CD4-positive, alpha-beta T cell treated with Interleukin-1 beta for 1 hour (primary cell): ENCODE data around the gene CCT3.
A peak's percentile ranks its signal among the peaks of the same experiment; 100 is the strongest.
"Not testable (repeated sequence)": the region's sequence is repeated elsewhere in the genome, so short reads cannot be mapped to it uniquely, and the experiment has no call there.

ENCODE experiments used
- DNase-seq, 2 donors: peaks; one replicate each; pipeline ENCODE4 v3.0.0-alpha.2; 2020 to 2022

CCT3 gene

DNA sequence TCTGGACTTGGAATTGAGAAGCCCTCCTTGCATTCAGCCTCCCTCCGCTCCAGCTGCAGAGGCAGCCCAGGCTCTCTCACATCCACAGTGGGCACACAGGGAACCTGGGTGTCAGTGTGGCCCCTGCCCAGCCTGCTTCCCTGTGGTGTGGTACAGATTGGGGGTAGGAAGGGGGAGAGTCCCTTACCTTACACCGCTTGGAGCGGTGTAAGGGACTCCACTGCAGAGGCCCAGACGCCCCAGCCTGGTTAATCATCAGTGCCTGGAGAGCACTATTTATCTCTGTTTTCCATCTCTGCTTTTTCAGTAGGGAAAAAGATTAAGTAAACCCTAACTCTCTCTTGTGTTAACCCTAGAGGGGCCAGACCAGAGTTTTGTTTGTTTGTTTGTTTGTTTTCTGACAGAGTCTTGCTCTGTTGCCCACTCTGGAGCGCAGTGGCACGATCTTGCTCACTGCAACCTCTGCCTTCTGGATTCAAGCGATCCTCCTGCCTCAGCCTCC lies 30.1 kb upstream of the CCT3 start:
- DNase-seq = no peak

DNA sequence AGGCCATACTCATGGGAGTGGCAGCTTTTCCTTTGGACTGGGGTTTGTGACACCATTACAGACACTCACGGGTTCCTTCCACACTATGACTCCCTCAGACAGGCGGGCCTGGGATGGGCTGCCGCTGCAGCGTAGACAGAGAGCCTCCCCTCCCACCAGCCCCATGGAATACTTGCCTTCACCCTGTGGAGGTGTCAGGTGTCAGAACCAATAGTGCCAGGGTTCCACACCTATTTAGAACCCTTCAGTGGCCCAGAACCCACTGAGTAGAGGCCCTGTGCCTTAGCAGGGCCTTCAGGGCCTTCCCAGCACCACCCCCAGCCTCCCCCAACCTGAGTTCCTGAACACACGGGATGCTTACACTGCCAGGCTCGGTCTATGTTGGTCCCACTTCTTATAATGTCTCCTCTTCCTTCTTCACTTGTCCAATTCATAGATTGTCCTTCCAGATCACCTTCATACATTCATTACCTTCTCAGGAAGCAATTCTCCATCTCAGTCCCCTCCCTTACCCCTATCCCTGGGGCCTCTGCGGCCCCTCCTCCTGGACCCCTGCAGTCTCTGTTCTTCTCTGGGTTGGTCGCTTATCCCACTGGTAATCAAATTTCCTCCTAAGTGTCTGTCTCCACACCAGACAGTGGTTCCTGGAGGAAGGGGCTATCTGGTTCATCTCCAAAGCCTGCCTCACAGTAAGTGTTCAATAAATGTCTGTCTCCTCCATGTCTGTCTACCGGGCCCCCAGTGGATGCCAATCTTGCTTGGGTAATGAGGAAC lies 29.5 kb upstream of the CCT3 start:
- no peak for DNase-seq

DNA sequence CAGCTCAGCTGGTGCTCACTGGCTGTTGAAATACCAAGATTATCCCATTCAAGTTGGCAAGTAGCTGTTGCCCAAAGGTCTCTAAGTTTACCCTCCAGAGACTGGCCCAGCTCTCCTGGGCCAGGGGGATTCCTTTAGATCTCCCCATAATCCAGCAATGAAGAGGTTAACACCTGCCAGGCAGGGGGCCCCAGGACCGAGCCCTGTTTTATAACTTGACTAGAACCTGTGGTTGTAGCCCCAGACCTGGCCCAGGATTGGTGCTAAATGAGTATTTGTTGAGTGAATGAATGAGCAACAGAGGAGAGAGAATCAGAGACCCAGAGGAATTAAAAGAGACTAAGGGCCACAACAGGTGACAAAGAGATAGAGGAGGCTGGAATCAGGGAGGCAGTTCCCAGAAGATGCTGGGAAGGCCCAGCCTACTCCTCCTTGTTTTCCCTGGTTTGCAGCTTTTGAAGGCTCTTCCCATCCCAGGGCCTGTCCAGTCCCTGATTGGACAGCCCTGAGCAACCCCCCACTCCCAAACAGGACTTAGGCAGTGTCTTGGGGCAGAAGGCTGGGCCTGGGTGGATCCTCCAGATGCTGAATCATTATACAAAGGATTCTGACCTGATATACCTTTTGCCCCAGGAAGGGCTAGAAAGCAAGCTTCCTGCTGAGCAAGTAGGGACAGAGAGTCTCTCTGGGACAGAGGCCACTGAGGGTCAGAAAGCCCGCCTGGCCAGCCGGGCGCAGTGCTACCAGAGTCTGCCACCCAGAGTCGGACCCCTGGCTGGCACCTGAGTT lies 28.5 kb upstream of the CCT3 start:
- no peak for DNase-seq

DNA sequence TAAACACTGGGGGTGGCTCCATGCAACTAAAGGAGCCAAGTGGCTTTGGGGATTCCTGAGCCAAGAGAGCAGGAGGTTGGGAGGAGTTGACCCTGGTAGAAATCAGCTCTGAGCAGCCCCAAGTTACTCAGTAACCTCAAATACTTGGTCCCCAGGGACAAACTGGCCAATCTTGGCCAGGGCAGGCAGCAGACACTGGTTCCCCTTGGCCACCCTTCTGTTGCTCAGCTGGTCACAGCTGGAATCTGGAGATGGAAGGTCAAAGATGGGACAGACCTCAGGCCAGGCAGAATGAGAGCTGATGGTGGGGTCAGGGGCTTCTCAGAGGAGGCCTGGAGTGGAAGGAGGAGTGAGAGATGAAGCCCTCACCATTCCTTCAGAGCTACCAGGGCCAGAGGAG lies 27.7 kb upstream of the CCT3 start:
- DNase-seq = no peak

DNA sequence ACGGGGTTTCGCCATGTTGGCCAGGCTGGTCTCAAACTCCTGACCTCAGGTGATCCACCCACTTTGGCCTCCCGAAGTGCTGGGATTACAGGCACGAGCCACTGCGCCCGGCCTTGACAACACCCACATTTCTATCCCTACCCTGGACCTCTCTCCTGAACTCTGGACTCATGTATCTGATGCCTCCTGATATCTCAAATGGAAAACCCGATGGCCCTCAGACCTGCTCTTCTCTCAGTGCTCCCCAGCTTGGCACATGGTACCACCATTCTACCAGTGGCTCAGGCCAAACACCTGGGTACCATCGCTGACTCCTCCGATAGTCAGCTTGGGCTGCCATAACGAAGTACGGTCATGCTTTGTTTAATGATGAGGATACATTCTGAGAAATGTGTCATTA lies 22.4 kb upstream of the CCT3 start:
- DNase-seq = no peak

DNA sequence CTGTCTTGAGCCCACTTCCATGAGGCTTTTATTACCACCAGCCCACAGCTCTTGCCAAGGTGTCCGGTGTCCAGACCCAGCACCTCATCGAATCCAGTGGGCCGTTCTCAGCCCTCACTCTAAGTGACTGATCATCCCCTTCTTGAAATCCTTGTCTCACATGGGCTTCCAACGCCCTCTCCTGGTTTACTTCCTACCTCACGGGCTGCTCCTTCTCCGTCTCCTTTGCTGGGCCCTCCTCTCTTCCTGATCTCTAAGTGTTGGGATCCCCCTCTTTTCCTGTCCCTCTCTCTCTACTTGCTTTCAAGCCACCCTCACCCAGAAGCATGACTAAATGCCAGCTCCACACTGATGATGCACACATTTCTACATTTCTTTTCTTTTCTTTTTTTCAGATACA lies 21.9 kb upstream of the CCT3 start:
- no peak for DNase-seq

DNA sequence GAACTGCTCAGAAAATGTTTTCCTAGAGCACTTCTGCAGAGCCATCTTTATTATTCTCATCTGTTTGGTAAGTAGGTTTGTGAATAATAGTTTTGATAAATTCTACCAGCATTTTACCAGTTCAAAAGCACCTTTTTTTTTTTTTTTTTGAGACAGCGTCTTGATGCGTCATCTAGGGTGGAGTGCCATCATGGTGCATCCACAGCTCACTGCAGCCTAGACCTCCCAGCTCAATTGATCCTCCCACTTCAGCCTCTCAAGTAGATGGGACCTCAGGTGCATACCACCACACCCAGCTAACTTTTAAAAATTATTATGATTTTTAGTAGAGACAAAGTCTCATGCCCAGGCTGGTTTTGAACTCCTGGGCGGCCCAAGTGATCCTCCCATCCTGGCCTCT lies 21.2 kb upstream of the CCT3 start:
- DNase-seq = no peak

DNA sequence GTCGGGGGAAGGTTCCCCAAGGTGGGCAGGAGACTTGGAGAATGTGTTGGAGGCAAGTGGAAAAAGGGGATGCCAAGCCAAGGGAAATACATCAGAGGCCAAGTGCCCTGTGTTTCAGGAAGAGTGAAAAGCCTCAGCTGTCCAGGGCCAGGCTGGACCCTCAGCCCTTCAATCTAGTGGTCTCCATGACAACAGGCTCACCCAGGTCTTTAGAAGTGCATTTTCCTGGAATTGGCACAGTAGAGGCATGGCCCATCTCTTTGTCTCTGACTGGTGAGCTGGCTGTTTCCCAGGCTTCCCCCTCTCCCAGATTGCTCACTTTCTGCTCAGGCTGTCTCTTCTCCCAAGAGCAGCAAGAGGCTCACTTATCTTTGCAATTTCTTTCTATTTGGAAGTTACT lies 20.5 kb upstream of the CCT3 start:
- no peak for DNase-seq

DNA sequence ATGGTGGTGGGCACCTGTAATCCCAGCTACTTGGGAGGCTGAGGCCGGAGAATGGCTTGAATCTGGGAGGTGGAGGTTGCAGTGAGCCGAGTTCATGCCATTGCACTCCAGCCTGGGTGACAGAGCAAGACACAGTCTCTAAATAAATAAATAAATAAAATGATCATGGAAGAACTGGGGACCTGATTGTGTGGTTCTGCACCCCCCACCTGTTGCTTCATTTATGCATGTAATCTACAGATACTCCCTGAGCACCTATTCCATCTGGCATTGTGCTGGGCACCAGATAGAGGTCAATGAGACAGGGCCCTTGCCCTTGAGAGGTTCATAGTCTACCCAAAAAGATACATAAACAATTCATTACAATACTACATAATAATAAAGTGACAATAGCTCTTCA lies 19.9 kb upstream of the CCT3 start:
- no peak for DNase-seq

DNA sequence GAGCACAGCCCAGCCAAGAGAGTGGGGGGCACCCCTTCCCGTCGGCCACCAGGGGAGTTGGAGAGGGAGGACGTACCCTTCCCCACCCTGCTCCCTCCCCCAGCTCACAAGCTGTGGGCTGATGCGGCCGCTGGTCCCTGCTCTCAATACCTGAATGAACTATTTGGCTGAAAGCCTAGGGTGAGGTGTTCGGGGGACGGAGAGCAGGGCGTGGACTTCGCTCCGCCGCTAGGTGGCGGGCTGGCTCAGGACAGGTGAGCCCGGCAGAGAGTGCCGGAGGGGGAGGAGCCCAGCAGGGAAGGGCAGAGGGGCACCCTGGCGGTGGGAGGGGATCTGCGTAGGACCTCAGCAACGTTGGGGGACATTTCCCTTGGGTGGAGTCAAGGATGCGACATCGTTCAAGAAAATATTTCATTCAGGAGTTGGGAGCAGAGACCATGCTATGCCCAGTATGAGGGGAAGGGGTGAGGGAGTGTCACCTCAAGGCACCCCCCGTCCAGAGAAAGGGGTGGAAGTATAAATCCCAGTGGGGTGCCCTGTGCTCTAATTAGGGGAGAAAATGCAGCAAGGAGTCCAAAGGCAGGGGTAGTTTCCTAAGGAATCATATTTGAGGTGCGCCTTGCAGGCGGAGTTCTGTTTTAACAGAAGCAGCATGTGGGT lies 18.9 kb upstream of the CCT3 start:
- peak; percentile 74 to 78 for DNase-seq

DNA sequence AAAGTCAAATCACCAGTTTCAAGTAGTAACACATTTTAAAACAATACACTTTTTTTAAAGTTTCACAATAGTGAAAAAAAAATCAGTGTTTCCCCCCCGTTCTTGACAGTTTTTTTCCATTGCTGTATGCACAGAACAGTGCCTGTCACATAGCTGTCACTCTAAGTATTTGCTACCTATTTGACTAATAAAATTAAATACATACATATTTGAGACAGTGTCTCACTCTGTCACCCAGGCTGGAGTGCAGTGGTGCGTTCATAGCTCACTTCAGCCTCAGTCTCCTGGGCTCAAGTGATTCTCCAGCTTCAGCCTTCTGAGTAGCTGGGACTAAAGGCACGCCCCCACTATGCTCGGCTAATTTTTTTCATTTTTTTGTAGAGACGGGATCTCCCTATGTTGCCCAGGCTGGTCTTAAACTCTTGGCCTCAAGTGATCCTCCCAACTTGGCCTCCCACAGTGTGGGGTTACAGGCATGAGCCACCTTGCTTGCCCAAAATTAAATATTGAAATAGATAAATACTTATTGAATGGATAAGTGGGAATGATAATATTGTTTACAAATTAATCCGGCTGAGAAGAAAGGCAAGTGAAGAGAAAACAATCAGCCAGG lies 18.3 kb upstream of the CCT3 start:
- DNase-seq = no peak

DNA sequence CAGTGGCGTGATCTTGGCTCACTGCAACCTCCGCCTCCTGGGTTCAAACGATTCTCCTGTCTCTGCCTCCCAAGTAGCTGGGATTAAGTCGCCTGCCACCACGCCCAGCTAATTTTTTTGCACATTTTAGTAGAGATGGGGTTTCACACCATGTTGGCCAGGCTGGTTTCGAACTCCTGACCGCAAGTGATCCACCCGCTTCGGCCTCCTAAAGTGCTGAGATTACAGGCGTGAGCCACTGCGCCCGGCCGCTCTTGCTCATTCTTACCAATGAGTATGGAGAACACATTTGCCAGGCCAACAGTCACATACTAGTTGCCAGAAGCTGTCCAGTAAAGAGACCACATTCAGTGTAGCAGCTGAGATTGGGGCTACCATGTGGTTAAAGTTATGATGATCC lies 14.4 kb upstream of the CCT3 start:
- not testable (repeated sequence) for DNase-seq

DNA sequence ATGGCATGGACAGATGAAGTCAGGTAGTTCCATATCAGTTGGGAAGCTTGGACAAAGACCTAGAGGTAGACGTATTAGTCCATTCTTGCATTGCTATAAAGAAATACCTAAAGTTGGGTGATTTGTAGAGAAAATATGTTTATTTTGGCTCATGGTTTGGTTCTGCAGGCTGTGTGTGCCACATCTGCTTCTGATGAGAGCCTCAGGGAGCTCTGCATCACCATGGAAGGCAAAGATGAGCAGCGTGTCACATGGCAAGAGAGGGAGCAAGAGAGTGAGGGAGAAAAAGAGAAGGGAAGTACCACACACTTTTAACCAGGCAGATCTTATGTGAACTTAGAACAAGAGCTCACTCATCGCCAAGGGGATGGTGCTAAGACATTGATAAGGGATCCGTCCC lies 9.2 kb upstream of the CCT3 start:
- DNase-seq = no peak

DNA sequence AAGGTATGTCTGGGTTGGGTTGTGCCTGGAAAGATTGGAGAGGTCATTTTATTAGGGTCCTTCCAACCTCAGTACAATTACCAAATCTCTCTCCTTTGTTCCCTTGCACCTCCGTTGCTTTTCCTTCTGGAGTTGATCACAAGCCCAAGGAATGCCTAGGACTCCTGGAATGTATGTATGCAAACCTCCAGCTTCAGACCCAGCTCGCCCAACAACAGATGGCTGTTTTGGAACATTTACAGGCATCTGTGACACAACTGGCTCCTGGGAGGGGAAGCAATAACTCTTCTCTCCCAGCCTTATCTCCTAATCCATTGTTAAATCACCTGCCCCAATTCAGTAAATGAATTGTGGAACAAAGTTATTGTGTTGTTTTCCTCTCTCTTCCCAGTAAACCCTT lies 8.5 kb upstream of the CCT3 start:
- no peak for DNase-seq

DNA sequence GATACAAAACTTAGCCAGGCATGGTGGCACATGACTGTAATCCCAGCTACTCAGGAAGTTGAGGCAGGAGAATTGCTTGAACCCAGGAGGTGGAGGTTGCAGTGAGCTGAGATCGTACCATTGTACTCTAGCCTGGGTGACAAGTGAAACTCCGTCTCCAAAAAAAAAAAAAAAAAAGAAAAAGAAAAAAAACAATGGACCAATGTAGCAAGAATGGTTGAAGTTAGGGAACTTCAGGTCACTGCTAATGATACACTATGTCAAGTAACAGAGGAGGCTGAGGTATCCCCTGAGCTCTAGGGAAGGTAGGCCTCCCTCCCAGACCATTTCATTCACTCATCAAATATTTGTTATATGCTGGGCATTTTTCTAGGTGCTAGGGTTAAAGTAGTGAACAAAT lies 7.9 kb upstream of the CCT3 start:
- DNase-seq = not testable (repeated sequence)

DNA sequence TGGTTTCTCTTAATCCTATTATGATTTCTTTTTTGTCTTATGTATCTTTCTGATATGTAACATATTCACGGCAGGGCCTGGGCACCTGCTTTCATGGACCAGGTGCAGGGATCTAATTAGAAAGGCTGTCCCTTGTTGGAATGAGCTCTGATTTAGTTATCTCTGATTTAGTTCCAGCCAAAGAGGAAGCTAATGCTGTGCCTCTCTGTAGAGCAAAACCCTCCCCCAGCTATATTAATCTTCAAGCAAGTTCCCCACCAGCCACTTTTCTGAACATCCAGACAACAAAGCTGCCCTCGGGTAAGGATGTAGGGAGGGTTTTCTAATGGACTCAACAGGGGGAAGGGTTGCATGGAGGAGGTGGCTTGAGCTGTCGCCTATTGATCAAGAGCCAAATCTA lies 6.3 kb upstream of the CCT3 start:
- no peak for DNase-seq

DNA sequence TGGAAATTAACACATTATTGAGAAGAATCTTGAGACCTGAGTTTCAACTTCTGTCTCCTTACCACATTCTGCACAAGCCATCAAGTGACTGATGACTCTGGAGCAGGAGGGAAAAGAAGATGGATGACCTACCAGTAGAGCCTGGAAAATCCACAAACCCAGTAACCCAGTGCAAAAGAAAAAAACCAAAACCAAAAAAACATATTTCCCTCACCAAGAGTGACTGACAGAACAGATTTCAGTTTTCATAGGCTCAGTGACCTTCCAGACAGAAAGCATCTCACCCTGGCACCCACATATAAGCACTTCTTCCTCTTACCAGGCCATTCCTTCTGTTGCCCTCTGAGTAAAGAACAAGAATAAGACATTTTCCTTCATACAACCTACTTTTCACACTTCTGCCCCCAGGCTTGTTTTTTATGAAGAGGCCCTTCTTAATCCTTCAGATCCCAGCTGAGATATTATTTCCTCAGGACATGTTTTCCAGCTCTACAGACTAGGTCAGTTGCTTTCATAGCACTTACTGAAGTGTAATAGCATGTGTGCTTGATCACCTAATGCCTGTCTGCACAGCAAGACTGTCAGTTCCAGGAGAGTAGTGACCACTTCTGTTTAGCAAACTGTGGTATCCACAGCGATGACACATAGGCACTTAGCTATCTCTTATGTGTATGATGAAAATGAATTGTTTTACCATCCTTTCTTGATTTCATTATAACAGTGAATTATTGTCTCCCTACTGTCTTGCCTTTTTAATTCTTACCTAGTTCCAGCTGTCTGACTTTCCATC lies 4.3 kb upstream of the CCT3 start:
- DNase-seq = no peak

DNA sequence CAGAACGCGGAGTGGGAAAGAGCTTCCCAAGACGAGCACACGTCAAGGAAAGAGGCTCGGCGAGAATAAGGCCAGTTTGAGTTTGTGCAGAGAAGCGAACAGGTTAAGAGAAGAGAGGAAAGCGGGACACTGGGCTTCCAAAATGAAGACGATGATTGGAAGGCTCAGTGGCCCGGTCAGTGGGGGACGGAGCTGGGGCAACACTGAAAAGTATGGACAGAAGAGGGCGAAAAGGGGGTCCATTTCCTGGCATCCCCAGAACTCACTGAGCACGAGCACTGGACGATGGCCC lies 258 bp downstream of the CCT3 start:
- DNase-seq = no peak

DNA sequence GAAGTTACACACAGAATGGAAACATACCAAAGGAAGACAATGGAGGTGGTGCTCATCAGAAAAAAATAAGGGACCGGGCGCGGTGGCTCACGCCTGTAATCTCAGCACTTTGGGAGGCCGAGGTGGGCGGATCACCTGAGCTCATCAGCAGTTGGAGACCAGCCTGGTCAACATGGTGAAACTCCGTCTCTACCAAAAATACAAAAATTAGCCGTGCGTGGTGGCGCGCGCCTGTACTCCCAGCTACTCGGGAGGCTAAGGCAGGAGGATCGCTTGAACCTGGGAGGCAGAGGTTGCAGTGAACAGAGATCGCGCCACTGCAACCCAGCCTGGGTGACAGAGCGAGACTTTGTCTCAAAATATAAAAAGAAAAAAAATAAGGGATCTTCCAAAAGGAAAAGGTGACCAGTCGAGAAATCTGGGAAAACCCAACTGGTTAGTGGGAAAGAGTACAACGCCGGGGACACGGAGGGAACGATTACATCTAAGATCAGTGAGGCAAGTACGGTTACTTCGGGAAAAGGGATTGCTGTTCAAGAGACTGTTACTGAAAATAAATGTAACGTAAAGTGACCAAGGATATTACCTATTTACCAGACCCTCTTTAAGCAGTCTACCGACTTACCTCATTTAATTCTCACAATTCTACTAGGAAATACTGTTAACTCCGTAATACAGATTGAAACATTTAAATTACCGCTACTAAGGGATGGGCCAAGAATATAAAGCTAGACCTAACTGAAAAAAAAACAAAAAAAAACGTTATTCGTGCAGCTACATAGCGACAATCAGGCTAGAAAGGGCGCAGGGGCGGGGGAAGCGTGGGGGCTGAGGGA lies 822 bp downstream of the CCT3 start:
- DNase-seq = no peak

DNA sequence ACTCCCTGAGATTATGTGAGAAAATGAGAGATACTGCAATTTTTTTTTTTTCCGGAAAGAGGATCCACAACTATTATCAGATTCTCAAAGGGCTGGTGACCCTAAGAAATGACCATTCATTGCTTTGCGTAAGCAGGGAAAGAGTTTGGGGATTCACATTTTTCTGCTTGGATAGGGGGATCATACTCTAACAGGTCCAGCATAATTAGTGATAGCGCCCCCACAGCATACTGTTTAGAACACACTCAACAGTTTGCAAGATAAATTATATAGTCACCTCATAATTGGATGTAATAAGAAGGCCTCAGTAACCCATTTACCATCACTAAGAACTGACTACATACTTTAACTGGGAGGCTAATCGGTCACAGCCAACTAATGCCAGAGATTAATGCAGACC lies 1.9 kb downstream of the CCT3 start:
- DNase-seq = no peak

DNA sequence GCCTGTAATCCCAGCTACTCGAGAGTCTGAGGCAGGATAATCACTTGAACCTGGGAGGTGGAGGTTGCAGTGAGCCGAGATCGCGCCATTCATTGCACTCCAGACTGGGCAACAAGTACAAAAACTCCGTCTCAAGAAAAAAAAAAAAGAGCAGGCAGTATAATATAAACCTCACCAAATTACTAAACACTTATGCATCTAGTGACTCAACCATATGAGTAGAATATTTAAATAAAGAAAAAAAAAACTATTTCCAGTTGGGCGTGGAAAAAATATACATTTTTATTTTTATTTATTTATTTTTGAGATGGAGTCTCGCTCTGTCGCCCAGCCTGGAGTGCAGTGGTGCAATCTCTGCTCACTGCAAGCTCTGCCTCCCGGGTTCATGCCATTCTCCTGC lies 14.9 kb downstream of the CCT3 start:
- not testable (repeated sequence) for DNase-seq

DNA sequence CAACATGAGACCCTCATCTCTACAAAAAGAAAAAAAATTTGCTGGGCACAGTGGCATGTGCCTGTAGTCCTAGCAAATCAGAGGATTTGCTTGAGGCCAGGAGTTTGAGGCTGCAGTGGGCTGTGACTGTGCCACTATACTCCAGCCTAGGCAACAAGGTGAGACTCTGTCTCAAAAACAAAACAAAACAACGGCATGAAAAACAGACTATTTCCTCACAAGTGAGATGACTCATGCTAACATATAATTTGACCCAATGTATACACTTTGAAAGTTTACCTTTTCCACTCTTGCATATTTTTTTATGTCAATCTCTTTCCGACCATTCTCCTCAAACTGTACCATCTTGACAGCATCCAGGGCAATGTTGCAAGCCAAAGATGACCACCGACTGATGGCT lies 17.5 kb downstream of the CCT3 start:
- no peak for DNase-seq
